Activated T-helper 9 cell treated with anti-CD3 and anti-CD28 coated beads, Interleukin-2, amount 50 U/mL, for 16 hours (primary cell): ENCODE data around the gene GXYLT2.

Source experiments
- DNase-seq: peaks from one replicate; pipeline ENCODE4 v3.0.0-alpha.2; 2020; ENCODE audit warnings: low read depth

GXYLT2 gene

GRCh38 chr3:72887705-72888545, at the start of gene GXYLT2:
GXYLT2 (plus strand) TSS chr3:72888046; CDS start chr3:72888234, 188 bp downstream.
- no peak for DNase-seq

GRCh38 chr3:72839057-72839456, 48.8 kb upstream of the GXYLT2 start:
- DNase-seq, result no peak

GRCh38 chr3:72844436-72844993, 43.3 kb upstream of the GXYLT2 start:
- DNase-seq, result no peak

- DNase-seq, result no peak
These were observed 41.7 kb upstream of the GXYLT2 start for GRCh38 chr3:72846166-72846565.

- DNase-seq, result no peak
These were observed 40.6 kb upstream of the GXYLT2 start for GRCh38 chr3:72847282-72847681.

GRCh38 chr3:72847751-72848702, 39.8 kb upstream of the GXYLT2 start, which contains the start of gene SHQ1:
SHQ1 (minus strand) TSS chr3:72848445; CDS start chr3:72848340, 105 bp downstream.
- peak; percentile 91 for DNase-seq

- DNase-seq, result peak; percentile 8
These were observed 39.2 kb upstream of the GXYLT2 start for GRCh38 chr3:72848703-72849081.

GRCh38 chr3:72855001-72855400, 32.8 kb upstream of the GXYLT2 start:
- DNase-seq, result no peak

GRCh38 chr3:72860053-72860452, 27.8 kb upstream of the GXYLT2 start:
- no peak for DNase-seq

- no peak for DNase-seq
These were observed 27.0 kb upstream of the GXYLT2 start for GRCh38 chr3:72860846-72861245.

- no peak for DNase-seq
These were observed 25.3 kb upstream of the GXYLT2 start for GRCh38 chr3:72862314-72863090.

GRCh38 chr3:72872183-72872582, 15.7 kb upstream of the GXYLT2 start:
- no peak for DNase-seq

GRCh38 chr3:72887343-72887704, 522 bp upstream of the GXYLT2 start:
- no peak for DNase-seq

- no peak for DNase-seq
These were observed 882 bp downstream of the GXYLT2 start for GRCh38 chr3:72888546-72889309.

GRCh38 chr3:72889310-72890165, 1.7 kb downstream of the GXYLT2 start:
- DNase-seq, result no peak

GRCh38 chr3:72890166-72890925, 2.5 kb downstream of the GXYLT2 start:
- no peak for DNase-seq

- no peak for DNase-seq
These were observed 3.4 kb downstream of the GXYLT2 start for GRCh38 chr3:72891053-72891855.

GRCh38 chr3:72892081-72892775, 4.4 kb downstream of the GXYLT2 start:
- no peak for DNase-seq
